ENCODE measurements around the gene PYGB. TPM values are rescaled to one million over a fixed set of nuclear protein-coding genes. Genes with fewer than 3 reads are reported as not detected.
A peak's percentile ranks its signal among the peaks of the same experiment; 100 is the strongest.

The PYGB gene
- total RNA-seq, 2 donors from 2014 or later, result 34.8 to 42.8 TPM

DNA sequence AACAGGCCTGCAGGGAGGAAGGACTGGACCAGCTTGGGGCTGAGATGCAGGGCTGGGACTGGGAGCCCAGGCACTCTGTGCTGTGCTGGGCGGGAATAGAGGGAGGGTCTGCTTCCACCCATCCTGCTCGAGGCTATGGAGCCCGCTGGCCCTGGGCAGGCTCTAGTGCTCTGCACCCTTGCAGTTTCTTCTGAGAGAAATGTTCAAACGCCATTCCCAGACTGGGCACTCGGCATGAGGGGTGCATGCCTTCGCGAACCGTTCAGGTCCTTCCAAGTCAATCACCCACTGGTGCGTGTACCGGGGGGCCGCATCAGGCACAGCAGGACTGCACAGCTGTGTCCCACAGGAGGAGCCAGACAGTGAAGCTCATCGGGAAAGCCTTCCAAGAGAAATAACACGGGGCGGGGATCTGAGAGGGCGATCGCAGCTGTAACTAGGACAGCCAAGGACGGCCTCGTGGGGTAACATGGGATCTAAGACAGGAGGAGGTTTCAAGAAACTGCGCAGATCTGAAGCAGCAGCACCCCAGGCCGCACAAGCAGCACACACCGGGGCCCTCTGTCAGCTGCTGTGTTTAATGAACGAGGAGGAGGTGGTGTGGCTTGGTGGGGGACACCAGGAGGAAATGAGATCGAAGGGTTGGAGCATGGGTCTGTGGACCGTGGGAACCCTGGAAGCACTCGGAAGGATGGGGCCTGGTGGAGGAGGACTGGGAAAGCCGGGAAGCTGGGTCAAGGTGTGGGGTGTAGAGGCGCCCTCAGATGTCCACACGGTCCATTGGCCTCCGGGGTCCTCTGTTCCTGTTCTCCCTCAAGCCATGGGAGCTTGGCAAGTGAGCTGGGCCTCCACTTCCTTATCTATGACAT, 26.1 kb upstream of the PYGB start:
- peak; percentile 7 for ATAC-seq
- intact Hi-C loops (cut with DNase I), result no loop called here
- no peak for TF ChIP-seq POLR2A (IDR thresholded peaks at IDR 0.05)
- TF ChIP-seq, protein P1, sequence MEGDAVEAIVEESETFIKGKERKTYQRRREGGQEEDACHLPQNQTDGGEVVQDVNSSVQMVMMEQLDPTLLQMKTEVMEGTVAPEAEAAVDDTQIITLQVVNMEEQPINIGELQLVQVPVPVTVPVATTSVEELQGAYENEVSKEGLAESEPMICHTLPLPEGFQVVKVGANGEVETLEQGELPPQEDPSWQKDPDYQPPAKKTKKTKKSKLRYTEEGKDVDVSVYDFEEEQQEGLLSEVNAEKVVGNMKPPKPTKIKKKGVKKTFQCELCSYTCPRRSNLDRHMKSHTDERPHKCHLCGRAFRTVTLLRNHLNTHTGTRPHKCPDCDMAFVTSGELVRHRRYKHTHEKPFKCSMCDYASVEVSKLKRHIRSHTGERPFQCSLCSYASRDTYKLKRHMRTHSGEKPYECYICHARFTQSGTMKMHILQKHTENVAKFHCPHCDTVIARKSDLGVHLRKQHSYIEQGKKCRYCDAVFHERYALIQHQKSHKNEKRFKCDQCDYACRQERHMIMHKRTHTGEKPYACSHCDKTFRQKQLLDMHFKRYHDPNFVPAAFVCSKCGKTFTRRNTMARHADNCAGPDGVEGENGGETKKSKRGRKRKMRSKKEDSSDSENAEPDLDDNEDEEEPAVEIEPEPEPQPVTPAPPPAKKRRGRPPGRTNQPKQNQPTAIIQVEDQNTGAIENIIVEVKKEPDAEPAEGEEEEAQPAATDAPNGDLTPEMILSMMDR (IDR thresholded peaks at IDR 0.05), result no peak
- DNase-seq, result no peak
- peak overlapping the region in 1 of 4 donors; percentile 52 for H3K27ac ChIP-seq
- no peak overlapping the region for H3K4me3 ChIP-seq
- 86 to 88% methylated on average over 24 to 27 of the region's 29 CpGs for WGBS, 2 donors
- no peaks in the 10 kb centered on the region for H3K9me3 ChIP-seq
- no peaks in the 10 kb centered on the region for H3K27me3 ChIP-seq
- H3K4me1 ChIP-seq, result peaks cover 30% of the 10 kb centered on the region
- H3K36me3 ChIP-seq (replicated peaks in 1 of 2; ENCODE audit: insufficient read depth in 1 of 2, low read depth in 2 of 2), result peaks cover 0 to 10% of the 10 kb centered on the region in 2 donors

DNA sequence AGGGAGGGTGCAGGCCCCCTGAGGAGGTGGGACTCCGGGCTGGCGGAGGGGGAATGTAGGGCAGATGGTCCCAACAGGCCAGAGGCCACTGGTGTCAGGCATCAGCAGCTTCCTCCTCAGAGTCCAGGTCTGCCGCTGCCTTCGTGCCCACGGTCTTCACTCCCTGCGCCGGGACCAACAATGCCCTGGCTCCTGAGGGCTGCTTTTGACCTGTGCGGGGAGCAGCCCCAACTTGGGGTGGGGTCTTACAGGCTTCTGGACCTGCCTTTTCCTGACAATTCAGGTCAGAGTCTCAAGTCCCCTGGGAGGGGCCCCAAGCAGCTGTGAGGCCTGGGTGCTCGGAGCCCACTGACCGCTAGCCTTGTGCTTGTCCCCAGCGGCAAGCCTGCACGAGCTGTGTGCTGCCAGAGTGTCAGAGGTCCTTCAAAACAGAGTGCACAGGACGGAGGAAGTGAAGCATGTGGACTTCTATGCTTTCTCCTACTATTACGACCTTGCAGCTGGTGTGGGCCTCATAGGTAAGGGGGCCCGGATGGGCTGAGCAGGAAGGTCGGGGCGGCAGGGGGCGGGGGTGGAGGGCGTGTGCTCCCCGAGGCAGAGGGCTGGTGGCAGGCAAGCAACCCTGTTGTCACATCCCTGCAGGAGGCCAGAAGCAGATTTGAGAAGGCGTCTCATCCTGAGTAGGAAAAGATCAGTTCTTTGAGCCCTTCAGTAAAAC, 25.3 kb upstream of the PYGB start:
- no peak overlapping the region for H3K27ac ChIP-seq
- no peak overlapping the region for H3K4me3 ChIP-seq
- peaks cover 37% of the 10 kb centered on the region for H3K4me1 ChIP-seq
- H3K9me3 ChIP-seq, result no peaks in the 10 kb centered on the region
- H3K36me3 ChIP-seq (replicated peaks in 1 of 2; ENCODE audit: insufficient read depth in 1 of 2, low read depth in 2 of 2), result peaks cover 0 to 4% of the 10 kb centered on the region in 2 donors
- no peak for DNase-seq
- no peak for ATAC-seq
- TF ChIP-seq, protein P1 (IDR thresholded peaks at IDR 0.05), result no peak
- TF ChIP-seq POLR2A (IDR thresholded peaks at IDR 0.05), result no peak
- WGBS, 2 donors, result 90 to 92% methylated on average over 13 to 21 of the region's 21 CpGs
- no peaks in the 10 kb centered on the region for H3K27me3 ChIP-seq
- intact Hi-C loops (cut with DNase I), result no loop called here

DNA sequence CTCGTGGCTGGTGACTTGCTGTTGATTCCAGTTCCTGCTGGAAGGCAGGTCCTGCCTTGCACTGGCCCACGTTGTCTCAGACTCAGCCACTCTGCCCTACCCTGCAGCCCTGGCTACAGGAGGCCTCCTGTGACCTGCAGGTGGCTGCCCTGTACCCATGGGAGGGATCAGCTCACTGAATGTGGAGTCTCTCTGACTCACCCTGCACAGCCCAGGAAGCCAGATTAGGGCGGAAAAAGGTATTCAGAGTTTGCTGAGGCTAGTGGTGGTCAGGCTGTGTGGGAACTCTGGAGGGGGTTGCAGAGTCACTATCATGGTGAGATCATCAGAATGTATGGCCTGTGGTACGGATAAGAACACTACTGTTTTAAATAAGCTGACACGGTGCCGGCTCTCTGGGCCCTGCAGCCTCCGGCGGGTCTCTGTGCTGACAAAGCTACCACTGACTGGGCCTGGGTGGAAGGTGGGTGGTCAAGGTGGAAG, 24.7 kb upstream of the PYGB start:
- H3K36me3 ChIP-seq (replicated peaks in 1 of 2; ENCODE audit: insufficient read depth in 1 of 2, low read depth in 2 of 2), result peaks cover 0 to 4% of the 10 kb centered on the region in 2 donors
- no peak overlapping the region for H3K4me3 ChIP-seq
- no peak for TF ChIP-seq POLR2A (IDR thresholded peaks at IDR 0.05)
- TF ChIP-seq, protein P1 (IDR thresholded peaks at IDR 0.05), result no peak
- H3K27ac ChIP-seq, result no peak overlapping the region
- peaks cover 38% of the 10 kb centered on the region for H3K4me1 ChIP-seq
- ATAC-seq, result no peak
- intact Hi-C loops (cut with DNase I), result no loop called here
- H3K27me3 ChIP-seq, result no peaks in the 10 kb centered on the region
- 85 to 92% methylated on average over 7 to 8 of the region's 8 CpGs for WGBS, 2 donors
- no peaks in the 10 kb centered on the region for H3K9me3 ChIP-seq
- no peak for DNase-seq

DNA sequence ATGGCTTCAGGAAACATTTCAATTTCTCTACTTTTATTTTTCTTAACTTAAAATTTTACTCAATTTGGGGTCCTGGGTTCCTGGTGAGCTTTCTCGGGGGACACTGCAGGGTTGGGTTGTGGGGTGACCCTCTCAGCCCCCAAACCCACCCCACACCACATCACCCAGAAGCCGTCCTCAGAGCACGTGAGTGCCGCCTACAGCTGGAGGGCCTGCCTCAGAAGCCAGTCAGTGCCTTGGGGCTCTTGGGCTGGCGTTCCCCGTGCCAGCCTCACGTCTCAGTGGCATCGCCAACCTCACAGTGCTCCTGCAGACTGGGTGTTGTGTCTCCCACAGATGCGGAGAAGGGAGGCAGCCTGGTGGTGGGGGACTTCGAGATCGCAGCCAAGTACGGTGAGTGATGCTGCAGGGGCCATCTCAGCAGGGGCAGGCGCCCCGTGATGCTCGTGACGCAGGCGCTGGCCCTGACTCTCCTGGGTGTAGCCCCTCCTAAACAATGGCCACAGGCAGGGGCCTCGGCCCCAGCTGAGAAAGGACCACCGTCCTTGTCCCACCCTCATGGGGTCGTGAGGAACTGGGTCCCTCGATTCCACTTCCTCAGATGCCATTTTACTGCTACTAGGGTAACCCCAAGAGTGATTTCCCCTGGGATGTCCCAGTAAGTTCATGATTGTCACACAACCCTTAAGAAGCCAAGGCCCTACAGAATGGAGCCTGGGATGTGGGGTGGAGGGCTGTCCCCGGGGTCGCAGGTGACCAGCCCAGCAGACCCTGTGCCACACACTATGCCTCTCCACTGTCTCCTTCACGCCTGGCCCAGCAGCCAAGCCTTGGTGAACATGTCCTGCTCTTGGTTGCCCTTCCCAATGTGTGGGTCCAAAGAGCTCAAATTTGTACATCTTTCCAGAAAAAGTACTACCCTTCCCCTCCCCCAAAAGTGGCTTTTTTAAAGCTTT, 23.8 kb upstream of the PYGB start:
- Histone ChIP-seq H3K27me3 (no peaks in the 10 kb centered on the region), H3K9me3 (no peaks in the 10 kb centered on the region), H3K4me3 (no peak overlapping the region), H3K36me3 (replicated peaks in 1 of 2; ENCODE audit: insufficient read depth in 1 of 2, low read depth in 2 of 2) (peaks cover 0 to 2% of the 10 kb centered on the region in 2 donors), H3K27ac (peak overlapping the region in 2 of 4 donors; percentile 13 to 25), H3K4me1 (peaks cover 41% of the 10 kb centered on the region)
- DNase-seq, result no peak
- intact Hi-C loops (cut with DNase I), result no loop called here
- TF ChIP-seq, protein P1 (IDR thresholded peaks at IDR 0.05), result no peak
- no peak for TF ChIP-seq POLR2A (IDR thresholded peaks at IDR 0.05)
- WGBS, 2 donors, result 93 to 94% methylated on average over 23 to 24 of the region's 24 CpGs
- no peak for ATAC-seq

Data from body of pancreas (tissue), 4 donors.